GM18499 (cell line): Measurements from ENCODE around the gene TNFRSF18.

Experiments used
- ATAC-seq: cut with Tn5 transposase; IDR thresholded peaks from one replicate; pipeline ENCODE4 v1.9.1; 2021; ENCODE audit warnings: moderate number of reproducible peaks; ENCODE audit not compliant: insufficient read depth, unreplicated experiment

The TNFRSF18 gene

GRCh38 chr1:1230656-1231399, 24.4 kb upstream of the TNFRSF18 start:
- no peak for ATAC-seq

GRCh38 chr1:1229770-1230169, 23.4 kb upstream of the TNFRSF18 start:
- no peak for ATAC-seq

- ATAC-seq = no peak
Measured at GRCh38 chr1:1228596-1229321, 22.4 kb upstream of the TNFRSF18 start.

GRCh38 chr1:1228187-1228586, 21.8 kb upstream of the TNFRSF18 start:
- no peak for ATAC-seq

- ATAC-seq = no peak
Measured at GRCh38 chr1:1227386-1227785, 21.0 kb upstream of the TNFRSF18 start.

GRCh38 chr1:1226566-1227362, 20.4 kb upstream of the TNFRSF18 start:
- ATAC-seq = no peak

GRCh38 chr1:1225913-1226312, 19.5 kb upstream of the TNFRSF18 start:
- ATAC-seq = no peak

GRCh38 chr1:1225238-1225845, 18.9 kb upstream of the TNFRSF18 start:
- no peak for ATAC-seq

GRCh38 chr1:1223891-1224290, 17.5 kb upstream of the TNFRSF18 start:
- no peak for ATAC-seq

- ATAC-seq = no peak
Measured at GRCh38 chr1:1223321-1223720, 16.9 kb upstream of the TNFRSF18 start.

GRCh38 chr1:1222575-1223225, 16.3 kb upstream of the TNFRSF18 start:
- ATAC-seq = no peak

- no peak for ATAC-seq
Measured at GRCh38 chr1:1221887-1222574, 15.6 kb upstream of the TNFRSF18 start.

- no peak for ATAC-seq
Measured at GRCh38 chr1:1220197-1220596, 13.8 kb upstream of the TNFRSF18 start.

GRCh38 chr1:1219341-1219740, 12.9 kb upstream of the TNFRSF18 start:
- no peak for ATAC-seq

- ATAC-seq = no peak
Measured at GRCh38 chr1:1218524-1219200, 12.3 kb upstream of the TNFRSF18 start.

- no peak for ATAC-seq
Measured at GRCh38 chr1:1217621-1218523, 11.5 kb upstream of the TNFRSF18 start.

- ATAC-seq = no peak
Measured at GRCh38 chr1:1216770-1217620, 10.6 kb upstream of the TNFRSF18 start.
